Body of pancreas (tissue), 4 donors: ENCODE results near the gene CHN2.

Experiments
- CTCF ChIP-seq, 7 experiments: fragments of 450-650 bp in 4 of 7; fragments of 200-600 bp in 3 of 7; sonication (generic) in 3 of 7; IDR thresholded peaks; one replicate each; pipeline ENCODE4 v1.5.1; 2016 to 2019; ENCODE audit warnings: antibody characterized with exemption in 7 of 7
- POLR2A ChIP-seq, 3 donors: fragments of 450-650 bp; IDR thresholded peaks; one replicate each; pipeline ENCODE4 v1.6.1; 2016; ENCODE audit warnings: antibody characterized with exemption in 3 of 3, mild to moderate bottlenecking in 2 of 3

- TF ChIP-seq CTCF (IDR thresholded peaks at IDR 0.05) (no peak), POLR2A (IDR thresholded peaks at IDR 0.05) (no peak)
These were observed 47.7 kb downstream of the CHN2 start for GRCh38 chr7:29242265-29242664.
